ENCODE results near the gene DGKQ.

The DGKQ gene

GRCh38 chr4:972651-973424 lies 531 bp downstream of the DGKQ start:
- DNase-seq (ENCODE audit: low read depth) = peak; percentile 41

GRCh38 chr4:971666-972500 lies 1.5 kb downstream of the DGKQ start:
- DNase-seq (ENCODE audit: low read depth) = no peak

DNA sequence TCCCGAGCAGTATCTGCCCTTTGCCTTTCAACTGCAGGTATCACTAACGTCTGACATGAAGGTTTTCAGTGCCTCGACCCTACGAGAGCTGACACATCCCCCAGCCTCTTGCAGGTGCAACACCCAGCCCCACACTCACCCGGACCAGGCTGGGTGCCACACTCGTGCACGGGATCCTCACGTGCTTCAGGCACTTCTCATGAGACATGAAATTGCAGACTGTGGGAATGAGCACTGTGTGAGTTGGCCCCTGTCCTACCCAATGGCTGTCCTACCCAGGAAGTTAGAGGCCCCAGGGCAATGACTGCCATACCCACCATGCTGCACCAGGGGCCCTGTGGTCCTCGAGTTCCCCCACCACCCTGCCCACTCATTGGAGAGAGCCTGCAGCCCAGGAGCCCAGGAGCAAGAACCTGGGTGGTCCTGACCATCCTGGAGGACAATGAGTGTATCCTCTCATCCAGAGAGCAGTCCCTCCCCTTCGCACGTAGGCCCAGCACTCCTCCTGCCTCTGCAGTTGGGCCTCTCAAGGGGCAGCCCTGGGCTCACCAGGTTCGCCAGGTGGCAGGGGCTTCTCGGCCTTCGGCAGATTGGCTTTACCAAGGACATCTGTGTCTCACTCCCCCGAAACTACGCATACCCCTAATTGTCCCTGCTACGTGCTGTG lies 2.4 kb downstream of the DGKQ start:
- DNase-seq (ENCODE audit: low read depth) = no peak

- no peak for DNase-seq (ENCODE audit: low read depth)
These were observed 3.2 kb downstream of the DGKQ start for GRCh38 chr4:970046-970745.

DNA sequence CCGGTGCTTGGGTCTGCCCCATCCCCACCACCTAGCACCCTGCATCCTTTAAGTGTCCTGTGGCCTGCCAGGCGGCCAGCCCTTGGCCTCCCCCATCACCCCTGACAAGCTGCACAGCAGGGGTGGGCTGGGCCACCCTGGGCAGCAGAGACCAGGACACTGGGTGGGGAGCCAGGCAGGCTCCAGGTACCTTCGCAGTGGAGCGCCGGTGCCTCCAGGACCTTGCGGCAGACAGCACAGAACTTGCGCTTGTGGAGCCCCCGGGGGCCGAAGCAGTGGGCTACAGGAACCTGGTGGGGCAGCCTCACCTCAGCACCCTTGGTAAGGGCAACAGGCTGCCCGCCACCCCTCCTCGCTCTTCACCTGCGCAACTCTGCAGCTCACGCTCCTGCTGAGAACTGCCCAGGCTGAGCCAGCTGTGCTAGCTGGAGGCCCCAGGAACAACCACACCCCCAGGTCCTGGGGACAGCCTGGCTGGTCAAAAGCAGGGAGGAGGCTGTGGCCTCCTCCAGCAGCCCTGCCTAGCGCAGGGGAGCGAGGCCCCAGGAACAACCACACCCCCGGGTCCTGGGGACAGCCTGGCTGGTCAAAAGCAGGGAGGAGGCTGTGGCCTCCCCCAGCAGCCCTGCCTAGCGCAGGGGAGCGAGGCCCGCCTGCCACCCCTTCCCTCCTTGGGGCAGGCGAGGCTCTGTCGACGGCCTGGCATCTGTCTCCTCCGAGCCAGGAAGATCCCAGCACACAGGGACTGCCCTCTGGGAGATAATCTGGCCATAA lies 4.6 kb downstream of the DGKQ start:
- no peak for DNase-seq (ENCODE audit: low read depth)

DNA sequence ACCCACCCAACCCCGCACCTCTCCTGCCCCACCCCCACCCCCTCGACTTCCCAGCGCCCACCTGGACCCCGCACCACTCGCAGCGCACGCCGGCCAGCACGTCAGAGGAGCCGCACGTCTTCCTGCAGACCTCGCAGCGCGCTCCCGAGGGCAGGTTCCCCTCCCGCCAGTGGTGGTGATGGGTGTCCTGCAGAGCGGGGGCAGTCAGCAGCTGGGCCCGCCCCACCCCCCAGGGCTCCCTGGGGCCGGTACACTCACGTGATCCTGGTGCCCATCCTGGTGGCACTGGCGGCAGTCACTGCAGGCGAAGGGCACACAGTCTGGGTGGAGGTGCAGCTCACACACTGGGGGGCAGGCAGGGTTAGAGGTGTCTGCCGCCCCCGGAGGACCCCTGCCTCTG lies 5.1 kb downstream of the DGKQ start:
- DNase-seq (ENCODE audit: low read depth) = no peak

DNA sequence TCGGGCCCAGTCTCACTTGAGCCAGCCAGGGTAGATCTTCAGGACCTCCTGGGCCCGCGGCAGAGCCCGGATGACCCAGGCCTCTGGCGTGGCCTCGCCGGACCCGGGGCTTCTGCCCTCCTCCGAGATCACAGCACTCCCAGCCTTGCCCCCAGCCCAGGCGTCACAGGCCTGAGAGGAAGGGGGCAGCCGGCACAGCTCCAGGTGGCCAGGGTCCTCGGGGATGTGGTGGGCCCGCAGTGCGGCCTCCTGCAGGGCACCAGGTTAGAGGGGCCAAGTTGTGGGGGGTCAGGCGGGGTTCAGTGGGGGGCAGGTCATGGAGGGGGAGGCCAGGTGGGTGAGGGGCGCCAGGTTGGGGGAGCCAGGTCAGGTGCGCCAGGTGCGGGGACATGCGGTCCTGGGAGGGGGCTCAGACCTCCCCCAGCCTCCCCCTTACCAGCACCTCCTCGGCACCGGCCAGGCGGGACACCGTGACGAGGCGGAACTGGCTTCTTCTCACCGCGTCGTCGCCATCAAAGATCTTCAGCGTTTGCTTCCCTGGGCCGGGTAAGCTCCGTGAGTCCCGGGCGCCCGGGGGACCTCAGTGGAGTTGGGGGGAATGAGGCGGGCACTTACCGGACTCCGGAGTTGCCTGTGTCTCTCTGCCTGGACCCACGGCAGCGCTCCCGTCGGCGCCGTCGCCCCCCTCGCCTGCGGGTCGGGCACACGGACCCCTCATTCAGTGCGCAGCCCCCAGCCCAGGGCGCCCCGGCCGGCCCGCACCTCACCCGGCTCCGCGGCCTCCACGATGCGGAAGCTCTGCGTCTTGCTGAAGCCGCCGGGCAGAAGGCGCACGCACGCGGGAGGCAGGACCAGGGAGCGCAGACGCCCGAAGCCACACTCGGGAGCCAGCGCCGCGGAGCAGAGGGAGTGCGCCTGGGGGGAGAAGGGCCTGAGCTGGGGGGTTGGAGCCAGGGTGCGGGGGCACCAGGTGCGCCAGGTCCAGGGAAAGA lies 6.0 kb downstream of the DGKQ start:
- DNase-seq (ENCODE audit: low read depth) = no peak

DNA sequence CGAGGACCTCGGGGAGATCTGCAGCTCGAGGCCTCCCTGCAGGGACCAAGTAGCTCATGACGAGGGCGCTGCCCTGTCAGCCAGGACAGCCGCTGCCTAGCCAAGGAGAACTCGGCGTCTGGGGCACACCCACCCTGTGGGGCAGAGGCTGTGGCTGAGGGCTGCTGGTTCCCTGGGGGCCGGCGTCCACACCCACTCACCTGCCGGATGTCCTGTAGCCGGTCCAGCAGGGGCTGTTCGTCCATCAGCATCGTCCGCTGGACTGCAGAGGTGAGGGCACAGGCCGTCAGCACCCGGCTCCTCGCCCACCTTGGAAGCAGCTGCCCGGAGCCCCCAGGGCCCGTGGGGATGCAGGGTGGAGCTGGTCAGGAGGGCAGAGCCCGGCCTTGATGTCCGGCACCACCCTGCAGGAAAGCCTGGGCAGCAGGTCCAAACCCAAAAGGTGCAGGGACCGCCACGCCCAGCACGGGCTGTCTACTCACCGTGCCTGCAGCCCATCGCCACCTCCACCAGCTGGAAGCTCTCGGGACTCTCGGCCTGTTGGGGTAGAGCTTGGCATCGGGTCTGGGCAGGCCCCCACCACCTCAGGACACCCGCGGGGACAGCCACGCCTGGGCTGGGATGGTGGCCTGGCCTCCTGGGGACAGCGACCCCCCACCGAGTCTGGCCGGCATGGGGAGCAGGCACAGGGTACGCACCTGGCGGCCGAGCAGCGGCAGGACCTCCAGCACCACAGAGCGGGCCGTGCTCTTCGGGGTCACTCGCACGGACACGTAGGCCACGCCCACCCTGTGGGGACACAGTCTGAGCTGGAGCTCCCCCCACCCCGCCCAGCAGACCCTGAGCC lies 6.9 kb downstream of the DGKQ start:
- DNase-seq (ENCODE audit: low read depth) = no peak

DNA sequence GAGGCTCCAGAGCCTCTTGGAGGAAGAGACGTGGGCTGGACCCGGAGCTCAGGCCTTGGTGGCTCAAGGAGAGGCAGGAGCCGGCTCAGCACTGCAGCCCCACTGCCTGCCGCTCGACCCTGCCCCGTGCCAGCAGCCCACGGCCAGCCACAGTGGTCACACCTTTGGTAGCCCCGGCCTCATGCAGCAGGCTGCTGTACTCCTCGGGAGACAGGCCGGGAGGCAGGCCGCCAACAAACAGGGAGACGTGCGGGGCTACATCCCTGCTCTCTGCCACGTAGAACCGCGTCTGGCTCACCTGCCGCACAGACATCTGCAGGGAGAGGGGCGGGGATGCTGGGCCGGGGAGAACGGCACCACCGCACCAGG lies 7.6 kb downstream of the DGKQ start:
- DNase-seq (ENCODE audit: low read depth) = no peak

DNA sequence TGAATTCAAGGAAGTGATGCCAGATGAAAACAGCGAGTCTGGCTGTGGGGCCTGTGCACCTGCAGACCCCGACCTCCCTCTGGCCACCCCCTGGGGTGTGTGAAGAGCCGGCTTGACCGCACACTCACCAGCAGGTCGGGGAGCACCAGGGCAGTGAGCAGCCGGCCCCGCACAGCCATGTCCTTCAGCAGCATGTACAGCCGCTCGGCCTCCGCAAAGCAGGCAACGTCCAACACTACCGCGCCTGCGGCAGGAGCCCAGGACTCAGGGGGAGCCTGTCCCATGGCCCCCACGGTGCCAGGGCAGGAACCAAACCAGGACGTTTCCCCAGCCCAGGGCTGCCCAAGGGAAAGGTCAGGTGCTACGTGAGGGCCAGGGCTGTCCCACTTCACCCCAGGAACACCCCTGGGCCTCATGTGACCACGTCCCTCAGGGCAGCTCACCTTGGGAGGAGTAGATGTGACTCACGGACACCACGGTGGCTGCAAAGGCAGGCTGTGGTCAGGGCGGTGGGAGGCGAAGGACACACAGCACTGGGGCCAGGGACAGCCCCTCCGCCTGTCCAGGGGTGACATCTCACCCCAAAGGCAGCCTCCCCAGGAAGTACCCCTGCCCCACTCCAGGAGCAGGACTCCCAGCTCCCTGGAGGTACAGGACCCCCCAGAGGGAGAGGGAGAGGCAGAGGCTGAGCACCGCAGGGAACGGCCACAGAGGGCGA lies 8.2 kb downstream of the DGKQ start:
- DNase-seq (ENCODE audit: low read depth) = no peak

DNA sequence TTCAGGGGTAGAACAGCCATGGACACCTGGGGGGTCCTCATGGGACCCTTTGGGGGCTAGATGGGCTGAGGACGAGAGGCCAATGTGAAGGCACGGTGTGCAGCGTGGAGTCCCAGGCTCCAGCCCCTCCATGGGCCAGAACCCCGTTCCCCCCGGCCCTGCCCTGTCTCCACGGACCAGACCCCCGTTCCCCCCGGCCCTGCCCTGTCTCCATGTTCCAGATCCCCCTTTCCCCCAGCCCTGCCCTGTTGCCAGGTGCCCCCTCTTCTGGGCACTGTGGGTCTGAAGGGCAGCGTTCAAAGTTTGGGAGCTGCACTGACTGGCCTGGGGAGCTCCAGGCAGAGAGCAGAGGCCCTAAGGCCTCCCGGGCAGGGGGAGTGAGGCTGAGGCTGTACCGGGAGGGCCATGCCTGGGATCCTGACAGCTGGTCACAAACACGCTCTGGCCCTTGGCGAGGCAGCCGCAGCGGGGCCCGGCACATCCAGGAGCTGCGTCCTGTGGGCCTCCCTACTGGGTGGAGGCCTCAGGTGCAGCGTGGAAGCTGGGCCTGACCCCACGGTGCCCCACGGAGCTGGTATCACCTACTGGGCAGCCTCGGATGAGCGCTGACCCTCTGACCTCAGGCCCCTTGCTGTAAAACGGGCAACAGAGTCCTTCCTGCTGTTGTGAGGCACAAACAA lies 8.9 kb downstream of the DGKQ start:
- no peak for DNase-seq (ENCODE audit: low read depth)

GRCh38 chr4:963276-964225 lies 9.8 kb downstream of the DGKQ start:
- no peak for DNase-seq (ENCODE audit: low read depth)

- DNase-seq (ENCODE audit: low read depth) = no peak
These were observed 10.8 kb downstream of the DGKQ start for GRCh38 chr4:962231-963208.

- no peak for DNase-seq (ENCODE audit: low read depth)
These were observed 11.8 kb downstream of the DGKQ start for GRCh38 chr4:961351-962230.

All from activated T-cell treated with anti-CD3 and anti-CD28 coated beads for 48 hours (primary cell).